NCI-H1436 treated with DMSO at 0.1 percent for 48 hours (cell line): Measurements from ENCODE around the gene RNASEL.

Experiments
- DNase-seq: peaks from one replicate; lab custom pipeline; 2025; lab: John Stamatoyannopoulos, UW

Gene RNASEL

GRCh38 chr1:182620924-182621585 lies 32.0 kb upstream of the RNASEL start:
- no peak for DNase-seq

GRCh38 chr1:182617734-182618351 lies 28.8 kb upstream of the RNASEL start:
- no peak for DNase-seq

GRCh38 chr1:182617014-182617429 lies 28.0 kb upstream of the RNASEL start:
- DNase-seq: no peak

GRCh38 chr1:182616130-182617013 lies 27.3 kb upstream of the RNASEL start:
- peak; percentile 73 for DNase-seq

GRCh38 chr1:182615468-182616129 lies 26.5 kb upstream of the RNASEL start:
- DNase-seq: no peak

- DNase-seq: no peak
Observed at GRCh38 chr1:182614796-182615454, 25.9 kb upstream of the RNASEL start.

GRCh38 chr1:182611787-182612186 lies 22.7 kb upstream of the RNASEL start:
- no peak for DNase-seq

GRCh38 chr1:182611326-182611725 lies 22.3 kb upstream of the RNASEL start:
- DNase-seq: no peak

- no peak for DNase-seq
Observed at GRCh38 chr1:182610606-182611194, 21.6 kb upstream of the RNASEL start.

GRCh38 chr1:182608845-182609610 lies 20.0 kb upstream of the RNASEL start:
- no peak for DNase-seq

- no peak for DNase-seq
Observed at GRCh38 chr1:182608236-182608635, 19.2 kb upstream of the RNASEL start.

- no peak for DNase-seq
Observed at GRCh38 chr1:182607566-182607965, 18.5 kb upstream of the RNASEL start.

- DNase-seq: peak; percentile 59
Observed at GRCh38 chr1:182604175-182605164, 15.4 kb upstream of the RNASEL start, which contains the start of gene RGS16. Gene RGS16, minus strand, starts transcription at chr1:182604389. Its CDS starts 130 bp downstream, at chr1:182604259.

- DNase-seq: no peak
Observed at GRCh38 chr1:182603646-182604174, 14.7 kb upstream of the RNASEL start.

GRCh38 chr1:182602935-182603645 lies 14.0 kb upstream of the RNASEL start:
- no peak for DNase-seq

- DNase-seq: no peak
Observed at GRCh38 chr1:182601913-182602312, 12.9 kb upstream of the RNASEL start.

- DNase-seq: peak; percentile 37
Observed at GRCh38 chr1:182601416-182601786, 12.3 kb upstream of the RNASEL start.

GRCh38 chr1:182600745-182601415 lies 11.8 kb upstream of the RNASEL start:
- DNase-seq: no peak
